ENCODE results near the gene HEPACAM2.

The HEPACAM2 gene

GRCh38 chr7:93172683-93173082 lies 53.6 kb downstream of the HEPACAM2 start:
- Histone ChIP-seq H3K4me3 (ENCODE audit: extremely low read depth, insufficient read depth, low read length, poor library complexity, severe bottlenecking) (no peak overlapping the region), H3K27ac (ENCODE audit: low read depth, low read length, severe bottlenecking) (no peak overlapping the region), H3K4me1 (ENCODE audit: control insufficient read depth, insufficient read depth, low read length, poor library complexity, severe bottlenecking) (no peaks in the 10 kb centered on the region), H3K36me3 (ENCODE audit: control insufficient read depth, insufficient read depth, low read length) (no peaks in the 10 kb centered on the region), H3K9me3 (ENCODE audit: control insufficient read depth, low read length) (peaks cover 18% of the 10 kb centered on the region)
- no CpG with 5 or more reads among the region's 2 CpGs for WGBS, 2 experiments (ENCODE audit: insufficient coverage in 2 of 2)

- Histone ChIP-seq H3K4me3 (ENCODE audit: extremely low read depth, insufficient read depth, low read length, poor library complexity, severe bottlenecking) (no peak overlapping the region), H3K27ac (ENCODE audit: low read depth, low read length, severe bottlenecking) (no peak overlapping the region), H3K9me3 (ENCODE audit: control insufficient read depth, low read length) (peaks cover 18% of the 10 kb centered on the region), H3K36me3 (ENCODE audit: control insufficient read depth, insufficient read depth, low read length) (no peaks in the 10 kb centered on the region), H3K4me1 (ENCODE audit: control insufficient read depth, insufficient read depth, low read length, poor library complexity, severe bottlenecking) (no peaks in the 10 kb centered on the region)
- WGBS, 2 experiments (ENCODE audit: insufficient coverage in 2 of 2) = 40 to 67% methylated on average over 1 of the region's 2 CpGs
These were observed 54.6 kb downstream of the HEPACAM2 start for GRCh38 chr7:93171606-93172226.

- Histone ChIP-seq H3K9me3 (ENCODE audit: control insufficient read depth, low read length) (peaks cover 6% of the 10 kb centered on the region), H3K36me3 (ENCODE audit: control insufficient read depth, insufficient read depth, low read length) (no peaks in the 10 kb centered on the region), H3K27ac (ENCODE audit: low read depth, low read length, severe bottlenecking) (no peak overlapping the region), H3K4me1 (ENCODE audit: control insufficient read depth, insufficient read depth, low read length, poor library complexity, severe bottlenecking) (no peaks in the 10 kb centered on the region), H3K4me3 (ENCODE audit: extremely low read depth, insufficient read depth, low read length, poor library complexity, severe bottlenecking) (no peak overlapping the region)
- WGBS, 2 experiments (ENCODE audit: insufficient coverage in 2 of 2) = 100% methylated on average over 1 of the region's 1 CpG
These were observed 60.8 kb downstream of the HEPACAM2 start for GRCh38 chr7:93165447-93165846.

GRCh38 chr7:93164766-93165165 lies 61.5 kb downstream of the HEPACAM2 start:
- no peak overlapping the region for H3K27ac ChIP-seq (ENCODE audit: low read depth, low read length, severe bottlenecking)
- H3K4me3 ChIP-seq (ENCODE audit: extremely low read depth, insufficient read depth, low read length, poor library complexity, severe bottlenecking) = no peak overlapping the region
- H3K36me3 ChIP-seq (ENCODE audit: control insufficient read depth, insufficient read depth, low read length) = no peaks in the 10 kb centered on the region
- WGBS, 2 experiments (ENCODE audit: insufficient coverage in 2 of 2) = no CpG with 5 or more reads among the region's 2 CpGs
- H3K4me1 ChIP-seq (ENCODE audit: control insufficient read depth, insufficient read depth, low read length, poor library complexity, severe bottlenecking) = no peaks in the 10 kb centered on the region
- peaks cover 6% of the 10 kb centered on the region for H3K9me3 ChIP-seq (ENCODE audit: control insufficient read depth, low read length)

GRCh38 chr7:93161181-93161762 lies 65.0 kb downstream of the HEPACAM2 start:
- no peaks in the 10 kb centered on the region for H3K4me1 ChIP-seq (ENCODE audit: control insufficient read depth, insufficient read depth, low read length, poor library complexity, severe bottlenecking)
- no peak overlapping the region for H3K4me3 ChIP-seq (ENCODE audit: extremely low read depth, insufficient read depth, low read length, poor library complexity, severe bottlenecking)
- no peaks in the 10 kb centered on the region for H3K36me3 ChIP-seq (ENCODE audit: control insufficient read depth, insufficient read depth, low read length)
- H3K27ac ChIP-seq (ENCODE audit: low read depth, low read length, severe bottlenecking) = no peak overlapping the region
- 67% methylated on average over 1 of the region's 3 CpGs for WGBS, 2 experiments (ENCODE audit: insufficient coverage in 2 of 2)
- H3K9me3 ChIP-seq (ENCODE audit: control insufficient read depth, low read length) = peaks cover 6% of the 10 kb centered on the region

GRCh38 chr7:93160410-93160809 lies 65.9 kb downstream of the HEPACAM2 start:
- Histone ChIP-seq H3K36me3 (ENCODE audit: control insufficient read depth, insufficient read depth, low read length) (no peaks in the 10 kb centered on the region), H3K4me3 (ENCODE audit: extremely low read depth, insufficient read depth, low read length, poor library complexity, severe bottlenecking) (no peak overlapping the region), H3K27ac (ENCODE audit: low read depth, low read length, severe bottlenecking) (no peak overlapping the region), H3K4me1 (ENCODE audit: control insufficient read depth, insufficient read depth, low read length, poor library complexity, severe bottlenecking) (no peaks in the 10 kb centered on the region), H3K9me3 (ENCODE audit: control insufficient read depth, low read length) (peaks cover 6% of the 10 kb centered on the region)
- WGBS, 2 experiments (ENCODE audit: insufficient coverage in 2 of 2) = no CpG with 5 or more reads among the region's 1 CpG

- no peak overlapping the region for H3K27ac ChIP-seq (ENCODE audit: low read depth, low read length, severe bottlenecking)
- no peak overlapping the region for H3K4me3 ChIP-seq (ENCODE audit: extremely low read depth, insufficient read depth, low read length, poor library complexity, severe bottlenecking)
- no peaks in the 10 kb centered on the region for H3K36me3 ChIP-seq (ENCODE audit: control insufficient read depth, insufficient read depth, low read length)
- H3K4me1 ChIP-seq (ENCODE audit: control insufficient read depth, insufficient read depth, low read length, poor library complexity, severe bottlenecking) = no peaks in the 10 kb centered on the region
- peaks cover 6% of the 10 kb centered on the region for H3K9me3 ChIP-seq (ENCODE audit: control insufficient read depth, low read length)
- 95 to 97% methylated on average over 3 of the region's 3 CpGs for WGBS, 2 experiments (ENCODE audit: insufficient coverage in 2 of 2)
These were observed 66.8 kb downstream of the HEPACAM2 start for GRCh38 chr7:93159490-93159889.

- no peaks in the 10 kb centered on the region for H3K9me3 ChIP-seq (ENCODE audit: control insufficient read depth, low read length)
- H3K27ac ChIP-seq (ENCODE audit: low read depth, low read length, severe bottlenecking) = no peak overlapping the region
- no peaks in the 10 kb centered on the region for H3K36me3 ChIP-seq (ENCODE audit: control insufficient read depth, insufficient read depth, low read length)
- no peaks in the 10 kb centered on the region for H3K4me1 ChIP-seq (ENCODE audit: control insufficient read depth, insufficient read depth, low read length, poor library complexity, severe bottlenecking)
- H3K4me3 ChIP-seq (ENCODE audit: extremely low read depth, insufficient read depth, low read length, poor library complexity, severe bottlenecking) = no peak overlapping the region
- 100% methylated on average over 1 of the region's 1 CpG; no CpG with 5 or more reads in 1 of the 2 experiments for WGBS, 2 experiments (ENCODE audit: insufficient coverage in 2 of 2)
These were observed 69.4 kb downstream of the HEPACAM2 start for GRCh38 chr7:93156884-93157283.

- 91 to 100% methylated on average over 1 of the region's 1 CpG for WGBS, 2 experiments (ENCODE audit: insufficient coverage in 2 of 2)
- Histone ChIP-seq H3K4me3 (ENCODE audit: extremely low read depth, insufficient read depth, low read length, poor library complexity, severe bottlenecking) (no peak overlapping the region), H3K27ac (ENCODE audit: low read depth, low read length, severe bottlenecking) (no peak overlapping the region), H3K36me3 (ENCODE audit: control insufficient read depth, insufficient read depth, low read length) (no peaks in the 10 kb centered on the region), H3K9me3 (ENCODE audit: control insufficient read depth, low read length) (no peaks in the 10 kb centered on the region), H3K4me1 (ENCODE audit: control insufficient read depth, insufficient read depth, low read length, poor library complexity, severe bottlenecking) (no peaks in the 10 kb centered on the region)
These were observed 76.0 kb downstream of the HEPACAM2 start for GRCh38 chr7:93150200-93150835.

- no peaks in the 10 kb centered on the region for H3K4me1 ChIP-seq (ENCODE audit: control insufficient read depth, insufficient read depth, low read length, poor library complexity, severe bottlenecking)
- H3K9me3 ChIP-seq (ENCODE audit: control insufficient read depth, low read length) = no peaks in the 10 kb centered on the region
- H3K36me3 ChIP-seq (ENCODE audit: control insufficient read depth, insufficient read depth, low read length) = no peaks in the 10 kb centered on the region
- no peak overlapping the region for H3K4me3 ChIP-seq (ENCODE audit: extremely low read depth, insufficient read depth, low read length, poor library complexity, severe bottlenecking)
- no peak overlapping the region for H3K27ac ChIP-seq (ENCODE audit: low read depth, low read length, severe bottlenecking)
- WGBS, 2 experiments (ENCODE audit: insufficient coverage in 2 of 2) = 90 to 100% methylated on average over 2 to 3 of the region's 3 CpGs
These were observed 77.5 kb downstream of the HEPACAM2 start for GRCh38 chr7:93148727-93149126.

GRCh38 chr7:93148144-93148543 lies 78.1 kb downstream of the HEPACAM2 start, which contains the start of gene SAMD9L:
Gene SAMD9L (minus strand): TSS chr7:93148385. CDS start chr7:93135971, 12,414 bp downstream.
- H3K4me3 ChIP-seq (ENCODE audit: extremely low read depth, insufficient read depth, low read length, poor library complexity, severe bottlenecking) = no peak within 1 kb of the TSS
- 100% methylated on average over 1 of the region's 2 CpGs for WGBS, 2 experiments (ENCODE audit: insufficient coverage in 2 of 2)
- H3K27ac ChIP-seq (ENCODE audit: low read depth, low read length, severe bottlenecking) = no peak within 1 kb of the TSS

More at GRCh38 chr7:93148144-93148543, 78.1 kb downstream of the HEPACAM2 start, which contains the start of gene SAMD9L:
- no peaks in the 10 kb centered on the region for H3K9me3 ChIP-seq (ENCODE audit: control insufficient read depth, low read length)
- no peaks in the 10 kb centered on the region for H3K4me1 ChIP-seq (ENCODE audit: control insufficient read depth, insufficient read depth, low read length, poor library complexity, severe bottlenecking)
- H3K36me3 ChIP-seq (ENCODE audit: control insufficient read depth, insufficient read depth, low read length) = no peaks in the 10 kb centered on the region

Measured in mesodermal cell (in vitro differentiated cells).